C4-2B (cell line): ENCODE results near the gene CDK5.

Experiments used
- CTCF ChIP-seq: fragments of 450-650 bp; conservative IDR thresholded peaks from 2 replicates; pipeline ENCODE4 v1.5.1; 2017; ENCODE audit warnings: mild to moderate bottlenecking
- ZFX ChIP-seq: fragments of 450-650 bp; IDR thresholded peaks from 2 replicates; pipeline ENCODE4 v1.6.1; 2017

DNA sequence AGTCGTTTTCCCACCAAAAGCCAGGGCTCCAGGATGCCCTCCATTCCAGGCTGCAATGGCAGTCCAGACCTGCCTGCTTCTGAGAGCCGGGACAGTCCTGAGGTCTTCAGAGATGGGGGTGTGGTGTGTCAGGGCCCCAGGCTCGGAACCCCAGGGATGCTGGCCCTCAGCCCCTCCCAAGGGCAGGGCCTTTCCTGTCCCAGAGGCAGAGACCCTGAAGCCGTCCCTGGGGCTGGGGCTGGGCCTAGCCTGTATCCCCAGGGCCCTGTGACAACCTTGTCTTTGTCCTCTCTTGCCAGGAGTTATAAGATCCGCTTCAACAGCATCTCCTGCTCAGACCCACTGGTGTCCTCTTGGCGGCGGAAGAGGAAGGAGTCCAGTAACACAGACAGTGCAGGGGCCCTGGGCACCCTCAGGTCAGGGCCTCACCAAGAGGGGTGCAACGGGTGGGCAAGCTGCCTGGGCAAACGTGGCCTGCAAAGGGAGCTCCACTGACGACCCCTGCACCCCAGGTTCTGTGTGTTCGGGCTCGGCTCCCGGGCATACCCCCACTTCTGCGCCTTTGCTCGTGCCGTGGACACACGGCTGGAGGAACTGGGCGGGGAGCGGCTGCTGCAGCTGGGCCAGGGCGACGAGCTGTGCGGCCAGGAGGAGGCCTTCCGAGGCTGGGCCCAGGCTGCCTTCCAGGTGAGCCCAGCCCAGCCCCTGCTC lies 51.0 kb downstream of the CDK5 start:
- no peak for TF ChIP-seq CTCF
- TF ChIP-seq ZFX = no peak
